H1 (cell line): ENCODE measurements around the gene TMEM245. TPM values are rescaled to one million over a fixed set of nuclear protein-coding genes. Genes with fewer than 3 reads are reported as not detected.

Experiments
- CTCF ChIA-PET: fragments of 300-600 bp; sonication (Branson Sonifier 250); formaldehyde crosslinking; loops from one replicate; lab custom pipeline; 2021; ENCODE audit not compliant: partially characterized antibody; lab: Charles Lee
- POLR2A ChIA-PET: fragments of 300-600 bp; sonication (Branson Sonifier 250); formaldehyde crosslinking; loops from one replicate; lab custom pipeline; 2021; ENCODE audit warnings: inconsistent platforms; ENCODE audit not compliant: partially characterized antibody; lab: Charles Lee
- DNase-seq, 2 experiments: peaks; one replicate each; pipeline versions ENCODE4 v3.0.0 to v3.0.0-alpha.2; 2010 to 2022; ENCODE audit warnings: low spot score in 2 of 2, low read depth in 1 of 2, mixed read lengths in 1 of 2
- FAIRE-seq: peaks from 2 replicates; lab custom pipeline; 2011; peaks lifted over from hg19 to GRCh38; lab: Jason Lieb, UNC
- H2AFZ ChIP-seq: 2 replicates; pipeline ENCODE4 v1.8.1; 2012; ENCODE audit warnings: low read length, inconsistent platforms
- H2AK5ac ChIP-seq: 2 replicates; pipeline ENCODE4 v1.6.1; 2013; ENCODE audit warnings: low read depth, low read length
- H2BK120ac ChIP-seq: replicated peaks from 2 replicates; pipeline ENCODE3; 2013; ENCODE audit warnings: low read depth, low read length, inconsistent platforms
- H2BK12ac ChIP-seq: 2 replicates; pipeline ENCODE4 v1.6.1; 2013; ENCODE audit warnings: low read depth, low read length
- H2BK15ac ChIP-seq: 2 replicates; pipeline ENCODE4 v1.6.1; 2013; ENCODE audit warnings: low read length
- H2BK20ac ChIP-seq: 2 replicates; pipeline ENCODE4 v1.6.1; 2013; ENCODE audit warnings: low read length
- H2BK5ac ChIP-seq: 2 replicates; pipeline ENCODE4 v1.6.1; 2013; ENCODE audit warnings: low read depth, low read length
- H3K14ac ChIP-seq: 2 replicates; pipeline ENCODE4 v1.6.1; 2013; ENCODE audit warnings: inconsistent platforms; ENCODE audit not compliant: insufficient read length
- H3K18ac ChIP-seq: 2 replicates; pipeline ENCODE4 v1.6.1; 2013; ENCODE audit warnings: low read length; ENCODE audit errors: extremely low read depth
- H3K23ac ChIP-seq: 2 replicates; pipeline ENCODE4 v1.6.1; 2013; ENCODE audit warnings: inconsistent platforms; ENCODE audit not compliant: insufficient read length
- H3K23me2 ChIP-seq: 2 replicates; pipeline ENCODE4 v1.6.1; 2013; ENCODE audit warnings: low read depth, low read length
- H3K27ac ChIP-seq: 2 replicates; pipeline ENCODE4 v1.6.1; 2011; ENCODE audit warnings: low read depth, low read length, inconsistent platforms
- H3K27me3 ChIP-seq, 4 experiments: replicated peaks in 1 of 4; 1 replicate in 1 of 4; 2 replicates in 3 of 4; pipeline versions ENCODE4 v1.6.1 to v1.8.1; 2011 to 2013; ENCODE audit warnings: low read length in 3 of 4, mild to moderate bottlenecking in 3 of 4, inconsistent platforms in 2 of 4, mixed read lengths in 2 of 4, moderate library complexity in 1 of 4; ENCODE audit not compliant: control insufficient read depth in 3 of 4, insufficient read depth in 3 of 4; ENCODE audit errors: extremely low read depth in 1 of 4
- H3K36me3 ChIP-seq, 4 experiments: 2 replicates each; pipeline versions ENCODE4 v1.6.1 to v1.8.1; 2011 to 2013; ENCODE audit warnings: mild to moderate bottlenecking in 4 of 4, low read length in 3 of 4, moderate library complexity in 2 of 4, control low read depth in 1 of 4, inconsistent platforms in 1 of 4; ENCODE audit not compliant: insufficient read depth in 4 of 4, control insufficient read depth in 2 of 4
- H3K4ac ChIP-seq: replicated peaks from 2 replicates; pipeline ENCODE3; 2013; ENCODE audit warnings: low read length, low read depth, mixed read lengths, inconsistent platforms; ENCODE audit not compliant: insufficient read length
- H3K4me1 ChIP-seq, 4 experiments: replicated peaks in 1 of 4; 1 replicate in 1 of 4; 2 replicates in 3 of 4; pipeline versions ENCODE4 v1.6.1 to v1.8.1; 2011 to 2013; ENCODE audit warnings: low read length in 3 of 4, inconsistent platforms in 2 of 4, mixed read lengths in 1 of 4; ENCODE audit not compliant: insufficient read depth in 4 of 4, control insufficient read depth in 3 of 4
- H3K4me2 ChIP-seq, 2 experiments: 2 replicates each; pipeline versions ENCODE4 v1.6.1 to v1.8.1; 2011 to 2013; ENCODE audit warnings: low read depth in 2 of 2, low read length in 2 of 2, control low read depth in 1 of 2, inconsistent platforms in 1 of 2, mild to moderate bottlenecking in 1 of 2; ENCODE audit not compliant: insufficient read depth in 1 of 2
- H3K4me3 ChIP-seq, 4 experiments: fragments of 200-600, 300-600 bp in 1 of 4; sonication (generic), shearing (Covaris generic), sonication (Bioruptor Twin) in 1 of 4; 2 replicates each; pipeline versions ENCODE4 v1.5.1 to v1.8.1; 2011 to 2016; ENCODE audit warnings: low read length in 4 of 4, low read depth in 3 of 4, control low read depth in 2 of 4, inconsistent platforms in 2 of 4, mild to moderate bottlenecking in 2 of 4, mixed read lengths in 1 of 4, moderate library complexity in 1 of 4; ENCODE audit not compliant: insufficient read depth in 2 of 4; ENCODE audit errors: extremely low read depth in 1 of 4
- H3K56ac ChIP-seq: replicated peaks from 2 replicates; pipeline ENCODE3; 2013; ENCODE audit warnings: low read depth, mild to moderate bottlenecking, mixed read lengths, low read length, inconsistent platforms; ENCODE audit not compliant: insufficient read length
- H3K79me1 ChIP-seq: 2 replicates; pipeline ENCODE4 v1.6.1; 2013; ENCODE audit warnings: low read depth, low read length, control low read depth
- H3K79me2 ChIP-seq, 2 experiments: 2 replicates each; pipeline versions ENCODE4 v1.6.1 to v1.8.1; 2012 to 2013; ENCODE audit warnings: low read length in 2 of 2, mild to moderate bottlenecking in 2 of 2, inconsistent platforms in 1 of 2; ENCODE audit not compliant: insufficient read depth in 2 of 2, control insufficient read depth in 1 of 2
- H3K9ac ChIP-seq, 4 experiments: replicated peaks in 1 of 4; 1 replicate in 1 of 4; 2 replicates in 3 of 4; pipeline versions ENCODE4 v1.6.1 to v1.8.1; 2011 to 2013; ENCODE audit warnings: low read depth in 3 of 4, low read length in 3 of 4, control low read depth in 2 of 4, mild to moderate bottlenecking in 2 of 4, moderate library complexity in 2 of 4, inconsistent platforms in 1 of 4; ENCODE audit errors: extremely low read depth in 1 of 4
- H3K9me3 ChIP-seq, 2 experiments: 2 replicates each; pipeline versions ENCODE4 v1.6.1 to v1.8.1; 2012 to 2013; ENCODE audit warnings: mild to moderate bottlenecking in 2 of 2, moderate library complexity in 2 of 2, control low read depth in 1 of 2, inconsistent platforms in 1 of 2, low read depth in 1 of 2, low read length in 1 of 2, mixed read lengths in 1 of 2; ENCODE audit not compliant: insufficient read depth in 2 of 2
- H4K20me1 ChIP-seq, 2 experiments: replicated peaks in 1 of 2; 2 replicates each; pipeline versions ENCODE3 to v1.8.1; 2011 to 2013; ENCODE audit warnings: inconsistent platforms in 2 of 2, low read length in 2 of 2, mild to moderate bottlenecking in 1 of 2; ENCODE audit not compliant: insufficient read depth in 2 of 2, control insufficient read depth in 1 of 2
- H4K5ac ChIP-seq: 2 replicates; pipeline ENCODE4 v1.6.1; 2013; ENCODE audit warnings: low read length, low read depth, mixed read lengths, inconsistent platforms; ENCODE audit not compliant: insufficient read length
- H4K8ac ChIP-seq: 2 replicates; pipeline ENCODE4 v1.8.0; 2013; ENCODE audit warnings: mild to moderate bottlenecking, moderate library complexity, low read length, inconsistent platforms; ENCODE audit not compliant: insufficient read depth; ENCODE audit errors: extremely low read depth
- H4K91ac ChIP-seq: replicated peaks from 2 replicates; pipeline ENCODE3; 2013; ENCODE audit warnings: low read length, mixed read lengths, inconsistent platforms; ENCODE audit not compliant: insufficient read length
- CREB1 ChIP-seq: IDR thresholded peaks from 2 replicates; pipeline ENCODE4 v1.6.1; 2012; ENCODE audit warnings: inconsistent platforms
- FOSL1 ChIP-seq: IDR thresholded peaks from 2 replicates; pipeline ENCODE4 v1.6.1; 2011; ENCODE audit warnings: mild to moderate bottlenecking, low read depth, low read length, moderate library complexity; ENCODE audit not compliant: insufficient read depth
- HDAC2 ChIP-seq, 2 experiments: fragments of 300-600 bp in 1 of 2; sonication (generic) in 1 of 2; IDR thresholded peaks; 2 replicates each; pipeline ENCODE4 v1.6.1; 2011 to 2012; ENCODE audit warnings: low read depth in 2 of 2, low read length in 2 of 2, mild to moderate bottlenecking in 2 of 2, moderate library complexity in 2 of 2, borderline replicate concordance in 1 of 2, inconsistent platforms in 1 of 2
- RBBP5 ChIP-seq: IDR thresholded peaks from 2 replicates; pipeline ENCODE4 v1.7.1; 2012; ENCODE audit warnings: low read depth, mild to moderate bottlenecking, inconsistent platforms, low read length, moderate library complexity, borderline replicate concordance
- RFX5 ChIP-seq: IDR thresholded peaks from 2 replicates; pipeline ENCODE4 v1.6.1; 2011; ENCODE audit warnings: low read depth, low read length, improper control_type of control experiment, borderline replicate concordance
- RNF2 ChIP-seq: fragments of 200-900, 300-1000 bp; sonication (generic); IDR thresholded peaks from 2 replicates; pipeline ENCODE4 v1.7.1; 2016; ENCODE audit warnings: borderline replicate concordance, low read depth, mild to moderate bottlenecking, antibody characterized with exemption, low read length; ENCODE audit not compliant: poor library complexity, severe bottlenecking; ENCODE audit errors: missing control alignments
- SAP30 ChIP-seq: fragments of 300-600 bp; sonication (generic); IDR thresholded peaks from 2 replicates; pipeline ENCODE4 v1.7.1; 2012; ENCODE audit warnings: low read length, moderate library complexity, mild to moderate bottlenecking, inconsistent platforms; ENCODE audit not compliant: insufficient read depth, insufficient replicate concordance
- SIRT6 ChIP-seq: IDR thresholded peaks from one replicate; pipeline ENCODE4 v1.7.1; 2012; ENCODE audit warnings: low read length, inconsistent platforms
- SIX5 ChIP-seq: IDR thresholded peaks from 2 replicates; pipeline ENCODE4 v1.6.1; 2011; ENCODE audit warnings: mild to moderate bottlenecking, low read depth, low read length
- SP2 ChIP-seq: IDR thresholded peaks from 2 replicates; pipeline ENCODE4 v1.6.1; 2012; ENCODE audit warnings: mild to moderate bottlenecking, low read length, inconsistent platforms
- SP4 ChIP-seq: IDR thresholded peaks from 2 replicates; pipeline ENCODE4 v1.6.1; 2012; ENCODE audit warnings: low read length, inconsistent platforms
- TBP ChIP-seq: IDR thresholded peaks from 2 replicates; pipeline ENCODE4 v1.6.1; 2011; ENCODE audit warnings: low read depth, low read length, improper control_type of control experiment
- TCF12 ChIP-seq: IDR thresholded peaks from 2 replicates; pipeline ENCODE4 v1.6.1; 2011; ENCODE audit warnings: low read depth, mild to moderate bottlenecking, low read length
- WGBS, 2 experiments: shearing (Covaris generic) in 1 of 2; methylation state at CpG; one replicate each; pipeline versions ENCODE4 v1.1.6 to v1.1.7; 2013 to 2015; ENCODE audit warnings: low lambda C conversion rate in 2 of 2, mixed read lengths in 2 of 2, inconsistent platforms in 1 of 2, low coverage in 1 of 2, missing lambda C conversion rate in 1 of 2; ENCODE audit not compliant: insufficient replicate concordance in 2 of 2, insufficient coverage in 1 of 2, insufficient read length in 1 of 2; ENCODE audit errors: extremely low coverage in 1 of 2, missing lambda C conversion rate in 1 of 2; 5-methylcytosine and 5-hydroxymethylcytosine counted together
- polyA plus RNA-seq, 7 experiments: library from polyadenylated mRNA; depleted of rRNA in 3 of 7; stranded (reverse) in 5 of 7; unstranded in 2 of 7; fragments of >200 nt in 5 of 7; fragments of 200-250 nt in 2 of 7; gene quantifications; 1 replicate in 5 of 7; 2 replicates in 1 of 7; 4 replicates in 1 of 7; pipeline versions ENCODE4 v1.2.1 to v1.2.3, GENCODE V29; 2011 to 2013; ENCODE audit warnings: missing spikeins in 2 of 7, mixed read lengths in 2 of 7
- total RNA-seq: library from RNA; stranded (reverse); fragmentation: NEBNext Ultra II Directional; extraction: Animal tissue kit (Norgen Biotek cat#: 25700); gene quantifications from 2 replicates; pipeline ENCODE4 v1.2.1, GENCODE V29; 2021
- TF ChIP-seq, protein P1 (sequence below): IDR thresholded peaks from 2 replicates; pipeline ENCODE4 v1.6.1; 2011; ENCODE audit warnings: low read length, improper control_type of control experiment

TMEM245 gene
- total and polyA plus RNA-seq, 2 of the 8 experiments (the other 6 are each of a cell fraction or from before 2014, with no cell fraction given): 44.3 to 45.8 TPM

DNA sequence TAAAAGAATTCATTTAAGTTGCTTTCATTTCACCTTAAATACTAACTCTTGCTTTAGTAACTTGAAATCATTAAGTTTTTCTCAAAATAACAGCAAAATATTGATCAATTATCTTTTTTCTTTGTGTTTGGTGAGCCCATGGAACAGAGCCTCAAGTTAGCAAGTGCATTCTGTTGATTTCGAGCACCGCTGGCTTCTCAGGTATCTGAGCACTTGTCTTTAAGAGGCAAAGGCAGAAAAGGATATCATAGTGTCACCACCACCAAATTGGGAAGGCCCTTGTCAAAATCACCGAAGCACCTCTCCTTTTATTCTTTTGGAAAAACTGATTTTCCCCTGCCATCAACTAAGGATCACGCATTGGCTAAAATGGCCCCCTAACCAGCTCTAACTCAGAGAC, 89.3 kb downstream of the TMEM245 start:
- no peak for FAIRE-seq
- Histone ChIP-seq H2BK120ac (no peak overlapping the region), H3K4me1 (no peaks in the 10 kb centered on the region), H3K36me3 (peaks cover 3 to 24% (median 11%) of the 10 kb centered on the region in 4 experiments; a peak in 6 of 8 replicates), H3K4ac (no peak overlapping the region), H3K4me2 (no peak overlapping the region), H2BK20ac (no peak overlapping the region), H2BK15ac (no peak overlapping the region), H4K91ac (no peak overlapping the region), H3K27me3 (no peaks in the 10 kb centered on the region), H3K79me1 (0 out of 2 replicates have a peak, but pooled peaks cover 2% of the 10 kb centered on the region), H2AK5ac (no peak overlapping the region), H3K23ac (no peak overlapping the region), H4K20me1 (peaks cover 0 to 2% of the 10 kb centered on the region in 2 experiments), H3K9ac (no peak overlapping the region), H3K9me3 (no peaks in the 10 kb centered on the region), H3K79me2 (no peaks in the 10 kb centered on the region), H2BK5ac (no peak overlapping the region), H3K56ac (no peak overlapping the region), H4K8ac (no peak overlapping the region), H3K23me2 (no peaks in the 10 kb centered on the region), H4K5ac (no peak overlapping the region), H2BK12ac (no peak overlapping the region), H3K14ac (no peak overlapping the region), H2AFZ (no peak overlapping the region), H3K27ac (no peak overlapping the region), H3K18ac (no peak overlapping the region), H3K4me3 (no peak overlapping the region)
- 89% methylated on average over 4 of the region's 4 CpGs; no CpG with 5 or more reads in 1 of the 2 experiments for WGBS, 2 experiments
- POLR2A ChIA-PET: no interaction called here
- CTCF ChIA-PET: no interaction called here
- DNase-seq: no peak
- TF ChIP-seq CREB1 (no peak), HDAC2 (IDR thresholded peaks at IDR 0.05; ENCODE audit: borderline replicate concordance in 1 of 2, low read depth in 2 of 2, low read length in 2 of 2) (no peak), TBP (no peak), FOSL1 (no peak), RFX5 (no peak), SP4 (no peak), SIRT6 (no peak), SIX5 (no peak), SAP30 (no peak), TCF12 (no peak), SP2 (no peak), RBBP5 (no peak), RNF2 (no peak)
- TF ChIP-seq, protein P1, sequence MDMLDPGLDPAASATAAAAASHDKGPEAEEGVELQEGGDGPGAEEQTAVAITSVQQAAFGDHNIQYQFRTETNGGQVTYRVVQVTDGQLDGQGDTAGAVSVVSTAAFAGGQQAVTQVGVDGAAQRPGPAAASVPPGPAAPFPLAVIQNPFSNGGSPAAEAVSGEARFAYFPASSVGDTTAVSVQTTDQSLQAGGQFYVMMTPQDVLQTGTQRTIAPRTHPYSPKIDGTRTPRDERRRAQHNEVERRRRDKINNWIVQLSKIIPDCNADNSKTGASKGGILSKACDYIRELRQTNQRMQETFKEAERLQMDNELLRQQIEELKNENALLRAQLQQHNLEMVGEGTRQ: no peak
